Keratinocyte (primary cell): ENCODE measurements around the gene PLXNB1. TPM values are rescaled to one million over a fixed set of nuclear protein-coding genes. Genes with fewer than 3 reads are reported as not detected.
A peak's percentile ranks its signal among the peaks of the same experiment; 100 is the strongest.
"Not testable (repeated sequence)": the region's sequence is repeated elsewhere in the genome, so short reads cannot be mapped to it uniquely, and the experiment has no call there.

Experiments
- DNase-seq: peaks from one replicate; pipeline ENCODE4 v3.0.0-alpha.2; 2011; ENCODE audit warnings: low read depth, missing footprints, low spot score
- FAIRE-seq: peaks from 2 replicates; lab custom pipeline; 2011; peaks lifted over from hg19 to GRCh38; lab: Jason Lieb, UNC
- H2AFZ ChIP-seq: 2 replicates; pipeline ENCODE4 v1.6.0; 2012; ENCODE audit warnings: low read length, control low read depth, inconsistent platforms; ENCODE audit not compliant: control insufficient read depth
- H3K27ac ChIP-seq: 2 replicates; pipeline ENCODE4 v1.5.1; 2011; ENCODE audit warnings: low read length; ENCODE audit not compliant: control insufficient read depth, insufficient read depth
- H3K27me3 ChIP-seq: 3 replicates; pipeline ENCODE4 v1.6.0; 2011; ENCODE audit warnings: low read length; ENCODE audit not compliant: control insufficient read depth, insufficient read depth; ENCODE audit errors: extremely low read depth
- H3K36me3 ChIP-seq, 2 experiments: 2 replicates in 1 of 2; 3 replicates in 1 of 2; pipeline ENCODE4 v1.5.1; 2011; ENCODE audit warnings: low read length in 2 of 2, mild to moderate bottlenecking in 1 of 2; ENCODE audit not compliant: control insufficient read depth in 2 of 2, insufficient read depth in 2 of 2; ENCODE audit errors: extremely low read depth in 1 of 2
- H3K4me1 ChIP-seq: 3 replicates; pipeline ENCODE4 v1.5.1; 2011; ENCODE audit warnings: low read length; ENCODE audit not compliant: control insufficient read depth, insufficient read depth; ENCODE audit errors: extremely low read depth
- H3K4me2 ChIP-seq: 3 replicates; pipeline ENCODE4 v1.6.0; 2011; ENCODE audit warnings: low read depth, low read length; ENCODE audit not compliant: control insufficient read depth, insufficient read depth; ENCODE audit errors: extremely low read depth
- H3K4me3 ChIP-seq, 3 experiments: fragments of 200-600 bp in 1 of 3; sonication (generic) in 1 of 3; 2 replicates in 2 of 3; 3 replicates in 1 of 3; pipeline ENCODE4 v1.5.1; 2011 to 2016; ENCODE audit warnings: low read length in 3 of 3, mild to moderate bottlenecking in 3 of 3, control low read depth in 2 of 3, inconsistent platforms in 1 of 3, low read depth in 1 of 3, mixed read lengths in 1 of 3, mixed run types in 1 of 3, moderate library complexity in 1 of 3; ENCODE audit not compliant: control insufficient read depth in 2 of 3, insufficient read depth in 2 of 3; ENCODE audit errors: extremely low read depth in 1 of 3
- H3K79me2 ChIP-seq: 2 replicates; pipeline ENCODE4 v1.6.0; 2012; ENCODE audit warnings: low read length; ENCODE audit not compliant: control insufficient read depth, insufficient read depth
- H3K9ac ChIP-seq: 3 replicates; pipeline ENCODE4 v1.6.0; 2011; ENCODE audit warnings: low read length; ENCODE audit not compliant: control insufficient read depth, insufficient read depth; ENCODE audit errors: extremely low read depth
- H3K9me1 ChIP-seq: 3 replicates; pipeline ENCODE4 v1.6.0; 2011; ENCODE audit warnings: low read length; ENCODE audit not compliant: control insufficient read depth, insufficient read depth; ENCODE audit errors: extremely low read depth
- H3K9me3 ChIP-seq: 2 replicates; pipeline ENCODE4 v1.5.1; 2012; ENCODE audit warnings: low read depth, low read length; ENCODE audit not compliant: control insufficient read depth
- H4K20me1 ChIP-seq: 3 replicates; pipeline ENCODE4 v1.6.0; 2011; ENCODE audit warnings: low read length; ENCODE audit not compliant: control insufficient read depth, insufficient read depth; ENCODE audit errors: extremely low read depth
- CTCF ChIP-seq, 3 experiments: IDR thresholded peaks in 1 of 3; conservative IDR thresholded peaks in 1 of 3; optimal IDR thresholded peaks in 1 of 3; 2 replicates in 2 of 3; 3 replicates in 1 of 3; pipeline versions ENCODE3 to v1.5.1; 2011; ENCODE audit warnings: low read length in 3 of 3, mild to moderate bottlenecking in 3 of 3, moderate library complexity in 2 of 3, control low read depth in 1 of 3, inconsistent platforms in 1 of 3; ENCODE audit not compliant: insufficient read depth in 2 of 3; ENCODE audit errors: extremely low read depth in 1 of 3
- EZH2 ChIP-seq: IDR thresholded peaks from one replicate; pipeline ENCODE4 v1.6.1; 2012; ENCODE audit warnings: inconsistent platforms, mild to moderate bottlenecking, low read length, moderate library complexity
- dilution Hi-C: fragments of 300-500 bp; cut with MboI; formaldehyde crosslinking; loops from one replicate; pipeline ENCODE4 v1.7.0; 2020; ENCODE audit warnings: low sequenced_read_pairs; ENCODE audit not compliant: extremely low pct_ligation_motif_present
- polyA plus RNA-seq, 5 experiments: library from polyadenylated mRNA; depleted of rRNA in 3 of 5; stranded (reverse) in 3 of 5; stranded (forward) in 1 of 5; unstranded in 1 of 5; fragments of >200 nt; gene quantifications; 1 replicate in 1 of 5; 2 replicates in 3 of 5; 3 replicates in 1 of 5; pipeline versions ENCODE4 v1.2.1 to v1.2.3, GENCODE V29; 2011 to 2012; ENCODE audit warnings: missing spikeins in 2 of 5, low read depth in 1 of 5, low replicate concordance in 1 of 5

PLXNB1 gene
- polyA plus RNA-seq, 1 donor (not counting 4 experiments of a cell fraction or from before 2014, with no cell fraction given): 83.0 TPM

GRCh38 chr3:48402281-48402732 lies 27.6 kb downstream of the PLXNB1 start:
- no peaks in the 10 kb centered on the region for H3K79me2 ChIP-seq

GRCh38 chr3:48401434-48401901 lies 28.4 kb downstream of the PLXNB1 start:
- H3K9ac ChIP-seq: peak overlapping the region; percentile 39
- H3K4me1 ChIP-seq: peaks cover 23% of the 10 kb centered on the region
- H3K36me3 ChIP-seq: peaks cover 26 to 39% of the 10 kb centered on the region in 2 experiments
- H4K20me1 ChIP-seq, H3K9me3 ChIP-seq, DNase-seq, H3K79me2 ChIP-seq, H3K27me3 ChIP-seq, H3K9me1 ChIP-seq, dilution Hi-C loops, H2AFZ ChIP-seq: not testable (repeated sequence)
- H3K27ac ChIP-seq: peak overlapping the region; percentile 79
- peak overlapping the region; percentile 78 for H3K4me2 ChIP-seq
- H3K4me3 ChIP-seq: peak overlapping the region in 1 of 3 experiments; percentile 32
- peak; percentile 29 for FAIRE-seq

More at GRCh38 chr3:48402281-48402732, 27.6 kb downstream of the PLXNB1 start:
- H3K4me3 ChIP-seq: peak overlapping the region in 1 of 3 experiments; percentile 32
- peaks cover 23% of the 10 kb centered on the region for H3K4me1 ChIP-seq
- DNase-seq: peak; percentile 86
- H3K27ac ChIP-seq: peak overlapping the region; percentile 79
- peak overlapping the region; percentile 78 for H3K4me2 ChIP-seq
- no peak overlapping the region for H2AFZ ChIP-seq
- FAIRE-seq: peak; percentile 92
- no peak for TF ChIP-seq EZH2
- H3K9ac ChIP-seq: peak overlapping the region; percentile 39
- dilution Hi-C loops: no loop called here
- H3K36me3 ChIP-seq: peaks cover 33 to 47% of the 10 kb centered on the region in 2 experiments
- no peaks in the 10 kb centered on the region for H4K20me1 ChIP-seq
- H3K9me1 ChIP-seq: no peaks in the 10 kb centered on the region
- no peaks in the 10 kb centered on the region for H3K9me3 ChIP-seq
- H3K27me3 ChIP-seq: no peaks in the 10 kb centered on the region

- no peaks in the 10 kb centered on the region for H3K9me3 ChIP-seq
- TF ChIP-seq EZH2 (no peak), CTCF (optimal IDR thresholded peaks at IDR 0.05 in 1 of 3, IDR thresholded peaks at IDR 0.05 in 1 of 3, conservative IDR thresholded peaks at IDR 0.05 in 1 of 3; ENCODE audit: extremely low read depth in 1 of 3, insufficient read depth in 2 of 3, low read length in 3 of 3) (peak in 2 of 3 experiments; percentile 70 to 83)
- no peak overlapping the region for H3K9ac ChIP-seq
- H4K20me1 ChIP-seq: no peaks in the 10 kb centered on the region
- H3K4me1 ChIP-seq: peaks cover 23% of the 10 kb centered on the region
- H2AFZ ChIP-seq: no peak overlapping the region
- peak; percentile 65 for DNase-seq
- H3K4me3 ChIP-seq: no peak overlapping the region
- FAIRE-seq: peak; percentile 97
- dilution Hi-C loops: no loop called here
- H3K36me3 ChIP-seq: peaks cover 21 to 34% of the 10 kb centered on the region in 2 experiments
- H3K27ac ChIP-seq: no peak overlapping the region
- no peaks in the 10 kb centered on the region for H3K79me2 ChIP-seq
- H3K9me1 ChIP-seq: no peaks in the 10 kb centered on the region
- H3K27me3 ChIP-seq: no peaks in the 10 kb centered on the region
- no peak overlapping the region for H3K4me2 ChIP-seq
These were observed 29.0 kb downstream of the PLXNB1 start for GRCh38 chr3:48400824-48401433.
